Fibroblast of the aortic adventitia (primary cell): ENCODE data around the gene KSR1. TPM values are rescaled to one million over a fixed set of nuclear protein-coding genes. Genes with fewer than 3 reads are reported as not detected.

Experiments
- DNase-seq: peaks from one replicate; pipeline ENCODE4 v3.0.0-alpha.2; 2010; ENCODE audit warnings: low read depth
- H3K4me3 ChIP-seq: 2 replicates; pipeline ENCODE4 v1.5.1; 2011; ENCODE audit warnings: low read depth, mild to moderate bottlenecking, control low read depth, low read length, moderate library complexity
- total RNA-seq: library from RNA; depleted of rRNA; stranded (reverse); fragments of >200 nt; gene quantifications from 2 replicates; pipeline ENCODE4 v1.2.3, GENCODE V29; 2012; ENCODE audit warnings: low replicate concordance
- TF ChIP-seq, protein P1 (sequence below): IDR thresholded peaks from 2 replicates; pipeline ENCODE4 v1.5.1; 2011; ENCODE audit warnings: mild to moderate bottlenecking, low read length, control low read depth, inconsistent platforms; ENCODE audit not compliant: insufficient read depth

The KSR1 gene
- total RNA-seq, 1 donor: 19.4 TPM

DNA sequence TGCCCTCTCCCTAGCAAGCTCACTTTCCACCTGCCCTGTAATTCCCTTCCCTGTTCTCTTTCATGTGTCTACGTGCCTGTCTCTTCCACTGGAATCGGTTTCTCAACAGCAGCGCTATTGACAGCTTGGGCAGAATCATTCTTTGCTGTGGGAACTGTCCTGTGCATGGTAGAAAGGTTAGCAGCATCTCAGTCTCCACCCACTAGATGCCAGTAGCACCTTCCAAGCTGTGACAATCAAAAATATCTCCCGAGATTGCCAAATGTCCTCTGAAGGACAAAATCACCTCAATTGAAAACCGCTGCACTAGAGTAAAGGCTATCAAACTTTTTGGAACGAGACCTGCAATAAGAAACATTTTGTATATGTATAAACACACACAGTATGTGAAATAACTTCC, 41.6 kb upstream of the KSR1 start:
- DNase-seq: no peak
- H3K4me3 ChIP-seq: no peak overlapping the region
- TF ChIP-seq, protein P1, sequence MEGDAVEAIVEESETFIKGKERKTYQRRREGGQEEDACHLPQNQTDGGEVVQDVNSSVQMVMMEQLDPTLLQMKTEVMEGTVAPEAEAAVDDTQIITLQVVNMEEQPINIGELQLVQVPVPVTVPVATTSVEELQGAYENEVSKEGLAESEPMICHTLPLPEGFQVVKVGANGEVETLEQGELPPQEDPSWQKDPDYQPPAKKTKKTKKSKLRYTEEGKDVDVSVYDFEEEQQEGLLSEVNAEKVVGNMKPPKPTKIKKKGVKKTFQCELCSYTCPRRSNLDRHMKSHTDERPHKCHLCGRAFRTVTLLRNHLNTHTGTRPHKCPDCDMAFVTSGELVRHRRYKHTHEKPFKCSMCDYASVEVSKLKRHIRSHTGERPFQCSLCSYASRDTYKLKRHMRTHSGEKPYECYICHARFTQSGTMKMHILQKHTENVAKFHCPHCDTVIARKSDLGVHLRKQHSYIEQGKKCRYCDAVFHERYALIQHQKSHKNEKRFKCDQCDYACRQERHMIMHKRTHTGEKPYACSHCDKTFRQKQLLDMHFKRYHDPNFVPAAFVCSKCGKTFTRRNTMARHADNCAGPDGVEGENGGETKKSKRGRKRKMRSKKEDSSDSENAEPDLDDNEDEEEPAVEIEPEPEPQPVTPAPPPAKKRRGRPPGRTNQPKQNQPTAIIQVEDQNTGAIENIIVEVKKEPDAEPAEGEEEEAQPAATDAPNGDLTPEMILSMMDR: no peak

GRCh38 chr17:27415120-27415795, 41.0 kb upstream of the KSR1 start:
- no peak for DNase-seq
- TF ChIP-seq, protein P1: no peak
- H3K4me3 ChIP-seq: no peak overlapping the region

GRCh38 chr17:27417596-27418365, 38.5 kb upstream of the KSR1 start:
- no peak for DNase-seq

GRCh38 chr17:27418366-27418615, 38.0 kb upstream of the KSR1 start:
- H3K4me3 ChIP-seq: no peak overlapping the region
- TF ChIP-seq, protein P1: no peak
- DNase-seq: no peak

More at GRCh38 chr17:27417596-27418365, 38.5 kb upstream of the KSR1 start:
- TF ChIP-seq, protein P1: no peak
- no peak overlapping the region for H3K4me3 ChIP-seq

GRCh38 chr17:27419156-27419555, 37.1 kb upstream of the KSR1 start:
- DNase-seq: no peak
- TF ChIP-seq, protein P1: no peak
- no peak overlapping the region for H3K4me3 ChIP-seq

- TF ChIP-seq, protein P1: no peak
These were observed 35.9 kb upstream of the KSR1 start for GRCh38 chr17:27420211-27420950.

More at GRCh38 chr17:27420211-27420950, 35.9 kb upstream of the KSR1 start:
- no peak overlapping the region for H3K4me3 ChIP-seq
- no peak for DNase-seq
